Endothelial cell of umbilical vein (primary cell): ENCODE measurements around the gene TMEM204.

ENCODE experiments used
- CTCF ChIP-seq, 2 donors: IDR thresholded peaks; 1 replicate in 1 of 2; 2 replicates in 1 of 2; pipeline ENCODE4 v1.5.1; 2011; ENCODE audit warnings: low read length in 2 of 2, mild to moderate bottlenecking in 2 of 2, moderate library complexity in 2 of 2, control low read depth in 1 of 2, inconsistent platforms in 1 of 2, low read depth in 1 of 2; ENCODE audit not compliant: insufficient read depth in 1 of 2; ENCODE audit errors: extremely low read depth in 1 of 2
- EZH2 ChIP-seq: IDR thresholded peaks from 2 replicates; pipeline ENCODE4 v1.6.1; 2012; ENCODE audit warnings: borderline replicate concordance, low read depth, mild to moderate bottlenecking, moderate library complexity, low read length, inconsistent platforms; ENCODE audit not compliant: severe bottlenecking
- MAX ChIP-seq: IDR thresholded peaks from 2 replicates; pipeline ENCODE4 v1.6.1; 2011; ENCODE audit not compliant: insufficient read depth, insufficient read length
- POLR2A ChIP-seq: IDR thresholded peaks from 2 replicates; pipeline ENCODE4 v1.6.1; 2012; ENCODE audit warnings: low read depth, mild to moderate bottlenecking, control low read depth, low read length

- TF ChIP-seq EZH2, result no peak
- TF ChIP-seq CTCF (IDR thresholded peaks at IDR 0.05; ENCODE audit: extremely low read depth in 1 of 2, insufficient read depth in 1 of 2, low read depth in 1 of 2, low read length in 2 of 2), result no peak
- TF ChIP-seq POLR2A, result no peak
- TF ChIP-seq MAX, result no peak
Observed at GRCh38 chr16:1530349-1530882, 3.0 kb upstream of the TMEM204 start.
